Motor neuron (in vitro differentiated cells): Measurements from ENCODE around the gene FABP7. TPM values are rescaled to one million over a fixed set of nuclear protein-coding genes. Genes with fewer than 3 reads are reported as not detected.

Experiments
- ATAC-seq, 8 experiments: fragments of 200-7000 bp; cut with Tn5 transposase; replicated peaks in 6 of 8; 2 replicates each; pipeline ENCODE4 v1.8.0; 2021; ENCODE audit warnings: mild to moderate bottlenecking in 8 of 8, moderate library complexity in 8 of 8
- H3K27ac ChIP-seq, 2 donors: fragments of 250-450 bp; sonication (Bioruptor Pico); 2 replicates each; pipeline ENCODE4 v1.9.0; 2021; ENCODE audit warnings: antibody characterized with exemption in 2 of 2, mild to moderate bottlenecking in 2 of 2, moderate library complexity in 1 of 2
- H3K4me1 ChIP-seq, 2 donors: fragments of 250-450 bp; sonication (Bioruptor Pico); replicated peaks in 1 of 2; 2 replicates each; pipeline ENCODE4 v1.6.1; 2021; ENCODE audit warnings: antibody characterized with exemption in 2 of 2, mild to moderate bottlenecking in 2 of 2, moderate library complexity in 1 of 2
- H3K4me3 ChIP-seq, 5 donors: fragments of 250-450 bp; sonication (Bioruptor Pico); 2 replicates each; pipeline ENCODE4 v1.9.0; 2021; ENCODE audit warnings: antibody characterized with exemption in 5 of 5, mild to moderate bottlenecking in 5 of 5, moderate library complexity in 4 of 5
- WGBS, 10 experiments: fragments of 450-650 bp; shearing (Covaris generic); methylation state at CpG; one replicate each; pipeline ENCODE4 v1.0.0; 2022; 5-methylcytosine and 5-hydroxymethylcytosine counted together
- in situ Hi-C, 9 experiments: fragments of 400-800 bp; cut with MboI; loops; one replicate each; pipeline ENCODE4 v1.15.0; 2021; ENCODE audit warnings: low sequenced_read_pairs in 9 of 9, low pct_unique_long_range_greater_than_20kb in 2 of 9; ENCODE audit not compliant: unreplicated experiment in 9 of 9
- total RNA-seq, 8 experiments: library from RNA; unstranded; fragments of 300-600 nt; gene quantifications; 2 replicates each; pipeline versions ENCODE4 v1.2.3 to v1.2.4, GENCODE V29; 2022

FABP7 gene
- total RNA-seq, 8 experiments from 2014 or later: 0.15 to 177 (median 16.2) TPM; not detected in 1

DNA sequence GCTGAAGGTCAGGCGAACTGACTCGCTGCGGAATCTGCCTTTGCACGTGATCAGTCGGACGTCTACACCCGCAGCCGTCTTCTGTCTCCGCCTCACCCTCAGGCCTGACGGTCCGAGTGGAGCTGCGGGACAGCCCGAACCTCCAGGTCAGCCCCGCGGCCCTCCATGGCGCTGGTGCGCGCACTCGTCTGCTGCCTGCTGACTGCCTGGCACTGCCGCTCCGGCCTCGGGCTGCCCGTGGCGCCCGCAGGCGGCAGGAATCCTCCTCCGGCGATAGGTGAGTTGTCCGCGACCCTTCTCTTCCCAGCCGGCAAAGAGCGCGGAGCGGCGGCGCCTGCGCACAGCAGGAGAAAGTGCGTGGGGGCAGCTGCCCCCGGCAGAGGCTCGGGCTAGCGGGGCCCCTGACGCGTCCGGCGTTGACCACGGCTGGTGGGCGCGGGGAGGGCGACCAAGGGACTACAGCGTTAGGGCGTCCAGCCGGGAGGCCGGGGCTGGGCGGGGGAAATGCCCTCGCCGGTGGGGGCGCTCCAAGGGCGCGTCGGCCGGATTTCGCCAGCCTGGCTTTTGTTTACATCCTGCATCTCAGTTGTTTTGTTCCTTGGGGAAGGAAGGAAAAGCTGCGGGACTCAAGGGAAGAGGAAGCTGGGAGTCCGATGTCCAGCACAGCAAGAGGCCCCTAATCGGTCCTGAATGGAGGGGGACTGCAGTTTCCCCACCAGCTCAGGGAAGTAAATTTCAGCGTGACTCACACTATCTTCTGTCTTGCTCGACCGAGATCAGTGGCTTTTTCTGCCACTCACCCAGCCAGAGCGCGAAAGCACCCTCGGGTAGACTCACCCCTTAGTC lies 9.9 kb downstream of the FABP7 start, which contains the start of gene SMPDL3A:
Gene SMPDL3A, plus strand, starts transcription at position 77 of the 846 bp plus-strand sequence. Its CDS starts 89 bp downstream, at position 166.
- ATAC-seq: peak; percentile 70 to 93 (median 90)
- H3K4me3 ChIP-seq: peak within 1 kb of the TSS; percentile 41 to 60 (median 45)
- H3K4me1 ChIP-seq: peaks cover 13 to 14% of the 10 kb centered on the region in 2 donors
- H3K27ac ChIP-seq: peak within 1 kb of the TSS; percentile 78 to 87
- in situ Hi-C loops: no loop called here
- 0 to 5% (median 2%) methylated on average over 10 to 23 of the region's 71 CpGs; no CpG with 5 or more reads in 3 of the 10 experiments for WGBS, 10 experiments

DNA sequence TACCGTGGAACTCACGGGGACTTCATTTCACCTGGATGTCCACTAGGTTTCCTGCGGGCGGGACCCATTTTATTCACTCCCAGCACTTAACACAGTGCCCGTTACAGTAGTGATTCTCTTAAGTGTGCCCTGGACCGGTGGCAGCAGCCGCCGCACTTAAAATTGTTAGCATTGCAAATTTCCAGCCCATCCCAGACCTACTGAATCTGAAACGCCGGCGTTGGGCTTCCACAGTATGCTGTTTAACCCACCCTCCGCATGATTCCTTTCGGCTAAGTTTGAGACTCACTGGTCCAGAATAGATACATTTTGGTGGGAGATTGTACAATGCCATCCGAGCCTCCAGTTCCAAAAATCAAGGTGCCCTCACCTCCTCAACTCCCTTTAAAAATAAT lies 10.5 kb downstream of the FABP7 start:
- peak overlapping the region; percentile 41 to 60 (median 45) for H3K4me3 ChIP-seq
- WGBS, 10 experiments: 0 to 20% (median 1%) methylated on average over 1 to 9 of the region's 14 CpGs
- peaks cover 13 to 14% of the 10 kb centered on the region in 2 donors for H3K4me1 ChIP-seq
- peak in 3 of 8 experiments; percentile 43 to 67 (median 45) for ATAC-seq
- H3K27ac ChIP-seq: peak overlapping the region; percentile 78 to 87
- in situ Hi-C loops: no loop called here

DNA sequence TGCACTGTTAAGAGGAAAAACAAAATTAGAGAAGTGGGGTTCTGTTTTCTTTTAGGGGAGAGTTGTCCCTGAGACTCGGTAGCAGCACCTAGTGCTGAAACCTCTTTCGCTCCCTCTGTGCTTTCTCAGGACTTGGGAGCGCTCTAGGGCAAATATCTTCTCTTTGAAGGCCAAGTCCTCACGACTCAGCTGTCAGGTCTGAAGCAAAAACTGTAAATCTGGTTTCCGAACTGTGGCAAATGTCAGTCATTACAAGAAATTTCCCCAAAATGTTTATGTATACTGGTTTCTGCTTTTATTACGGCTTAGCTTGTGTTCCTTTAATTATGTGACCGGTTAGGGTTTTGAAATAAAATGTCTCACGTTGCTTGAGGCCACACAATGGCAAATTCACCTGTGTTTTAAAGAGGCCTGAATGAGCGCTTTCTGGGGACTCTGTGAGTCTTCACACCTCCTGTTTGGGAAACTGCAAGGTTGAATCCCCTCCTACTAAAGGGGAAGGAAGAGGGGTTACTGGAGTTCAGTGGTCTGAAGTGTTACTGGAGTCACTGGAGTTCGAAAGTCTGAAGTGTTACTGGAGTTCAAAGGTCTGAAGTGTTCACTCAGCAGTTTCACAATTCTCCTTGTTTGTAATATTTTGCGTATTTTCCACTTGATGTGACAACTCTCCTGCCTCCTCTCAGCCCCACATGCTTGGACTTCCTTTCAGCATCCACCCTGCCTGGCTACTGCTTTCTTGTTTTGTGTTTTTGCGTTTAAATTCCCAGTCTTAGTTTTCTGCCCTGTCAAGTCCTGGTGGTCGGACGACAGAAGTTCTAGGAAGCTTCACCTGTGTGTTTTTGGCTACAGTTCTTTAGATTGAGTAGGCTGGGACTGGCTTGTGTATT lies 11.2 kb downstream of the FABP7 start:
- in situ Hi-C loops: no loop called here
- Histone ChIP-seq H3K27ac (peak overlapping the region; percentile 78 to 87), H3K4me1 (peaks cover 13 to 14% of the 10 kb centered on the region in 2 donors), H3K4me3 (peak overlapping the region; percentile 41 to 60 (median 45))
- 24 to 65% (median 56%) methylated on average over 2 to 13 of the region's 14 CpGs for WGBS, 10 experiments
- no peak for ATAC-seq

DNA sequence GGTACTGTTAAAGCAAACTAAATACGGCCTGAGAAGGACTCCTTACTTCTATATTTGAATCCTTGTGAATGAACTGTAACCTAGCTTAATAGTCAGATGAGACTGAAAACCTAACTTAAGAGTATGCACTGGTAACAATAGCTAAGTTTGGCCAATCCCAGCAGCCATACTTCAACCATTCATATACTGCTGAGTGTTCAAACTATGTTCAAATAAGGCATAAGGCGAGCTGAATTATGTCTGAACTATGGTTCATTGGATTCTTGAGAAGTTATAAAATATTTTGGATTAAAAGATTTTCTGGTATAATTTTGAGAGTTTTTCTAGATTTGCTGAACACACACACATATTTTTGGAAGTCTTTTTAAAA lies 11.8 kb downstream of the FABP7 start:
- in situ Hi-C loops: no loop called here
- 40 to 100% (median 88%) methylated on average over 1 to 2 of the region's 2 CpGs; no CpG with 5 or more reads in 2 of the 10 experiments for whole genome bisulfite sequencing, 10 experiments
- no peak for ATAC-seq
- peaks cover 13 to 14% of the 10 kb centered on the region in 2 donors for H3K4me1 ChIP-seq
- no peak overlapping the region for H3K27ac ChIP-seq
- H3K4me3 ChIP-seq: no peak overlapping the region

DNA sequence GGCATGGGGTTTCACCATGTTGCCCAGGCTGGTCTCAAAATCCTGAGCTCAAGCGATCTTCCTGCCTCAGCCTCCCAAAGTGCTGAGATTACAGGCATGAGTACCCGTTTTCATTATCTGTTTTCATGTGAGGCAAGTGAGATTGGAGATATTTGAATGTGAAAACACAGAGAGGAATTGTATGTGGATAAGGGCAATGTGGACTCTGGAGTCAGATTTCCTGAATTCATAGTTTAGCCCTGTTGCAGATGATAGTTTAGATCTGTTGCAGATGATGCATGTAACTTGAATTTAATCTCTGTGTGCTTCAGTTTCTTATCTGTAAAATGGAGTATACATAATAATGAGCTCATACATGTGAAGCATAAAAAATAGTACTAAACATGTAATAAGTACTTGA lies 13.2 kb downstream of the FABP7 start:
- WGBS, 10 experiments: 67 to 100% (median 90%) methylated on average over 1 to 2 of the region's 2 CpGs; no CpG with 5 or more reads in 5 of the 10 experiments
- in situ Hi-C loops: no loop called here
- Histone ChIP-seq H3K27ac (no peak overlapping the region), H3K4me3 (no peak overlapping the region), H3K4me1 (peaks cover 13 to 14% of the 10 kb centered on the region in 2 donors)
- no peak for ATAC-seq

DNA sequence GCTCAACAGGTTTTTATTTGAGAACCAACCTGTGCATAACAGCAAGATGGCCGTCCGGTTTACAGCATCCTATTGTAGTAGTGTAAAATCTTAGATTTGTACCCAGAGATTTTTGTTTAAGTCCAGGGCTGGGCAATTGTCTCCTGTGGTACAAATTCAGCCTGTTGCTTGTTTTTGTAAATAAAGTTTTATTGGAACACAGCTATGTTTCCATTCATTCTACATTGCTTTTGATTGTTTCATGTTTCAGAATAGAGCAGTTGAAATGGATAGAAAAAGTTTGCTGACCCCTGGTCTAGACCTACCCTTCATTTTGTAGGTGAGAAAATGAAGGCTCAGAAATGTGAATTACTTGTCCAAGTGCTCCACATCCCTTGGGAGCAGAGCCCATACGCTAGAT lies 18.0 kb downstream of the FABP7 start:
- no peak overlapping the region for H3K27ac ChIP-seq

DNA sequence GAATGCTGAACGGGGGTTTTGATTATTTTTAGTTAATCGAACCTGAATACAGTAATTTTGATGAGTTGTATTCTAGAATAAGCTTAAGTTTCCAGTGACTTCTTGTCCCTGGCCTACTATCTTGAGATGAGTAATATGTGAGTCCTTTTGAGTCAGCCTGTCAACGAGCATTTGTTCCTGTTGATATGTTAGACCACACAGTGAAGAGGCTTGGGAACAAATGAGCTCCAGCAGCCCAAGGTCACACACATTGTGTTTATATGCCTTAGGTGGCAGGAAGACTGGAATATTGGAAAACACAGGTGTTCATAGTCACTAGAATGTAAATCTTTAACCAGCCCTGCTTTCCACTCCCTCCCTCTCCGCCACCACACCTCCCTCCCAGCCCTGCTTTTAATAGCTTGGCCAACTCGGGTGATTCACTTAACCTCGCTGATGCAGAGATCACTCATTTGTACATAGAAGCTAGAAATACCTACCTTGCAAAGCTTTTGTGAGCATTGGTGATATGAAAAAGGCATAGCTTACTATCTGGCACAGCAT lies 18.7 kb downstream of the FABP7 start:
- H3K4me1 ChIP-seq: peaks cover 0 to 6% of the 10 kb centered on the region in 2 donors
- 0 to 68% (median 29%) methylated on average over 1 to 6 of the region's 6 CpGs; no CpG with 5 or more reads in 3 of the 10 experiments for WGBS, 10 experiments
- H3K27ac ChIP-seq: no peak overlapping the region
- in situ Hi-C loops: no loop called here
- ATAC-seq: peak in 7 of 8 experiments; percentile 48 to 95 (median 76)
- H3K4me3 ChIP-seq: no peak overlapping the region

More for the DNA sequence above, 18.0 kb downstream of the FABP7 start:
- H3K4me1 ChIP-seq: peaks cover 0 to 6% of the 10 kb centered on the region in 2 donors
- ATAC-seq: no peak
- WGBS, 10 experiments: 94 to 100% (median 100%) methylated on average over 1 to 3 of the region's 3 CpGs; no CpG with 5 or more reads in 2 of the 10 experiments
- in situ Hi-C loops: no loop called here
- no peak overlapping the region for H3K4me3 ChIP-seq

DNA sequence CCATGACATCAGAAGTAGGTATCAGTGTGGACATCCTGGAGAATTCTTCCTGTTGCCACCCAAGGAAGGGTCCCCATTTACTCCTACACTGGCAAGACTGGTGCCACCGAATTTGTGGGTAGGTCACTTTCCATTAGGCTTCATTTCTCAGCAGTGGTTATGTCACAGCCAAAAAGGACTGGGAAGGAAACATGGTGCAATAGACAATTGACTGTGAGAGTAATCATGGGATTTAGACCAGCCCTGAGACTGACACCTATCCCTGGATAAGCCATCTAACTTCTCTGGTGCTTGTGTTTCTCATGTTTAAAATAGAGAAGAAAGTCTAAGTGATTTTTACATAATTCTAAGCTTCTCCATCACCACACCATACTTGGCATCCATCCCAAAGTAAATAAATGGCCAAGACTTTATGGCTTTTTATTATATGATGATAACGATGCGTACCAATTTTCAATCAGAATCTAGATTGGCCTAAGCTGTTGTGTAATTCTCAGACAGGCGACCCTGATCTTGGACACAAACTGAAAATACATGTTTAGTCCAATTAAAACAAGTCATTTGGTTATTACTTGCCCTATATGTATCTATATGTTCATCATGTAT lies 19.7 kb downstream of the FABP7 start:
- WGBS, 10 experiments: 72 to 100% (median 91%) methylated on average over 1 to 4 of the region's 4 CpGs; no CpG with 5 or more reads in 1 of the 10 experiments
- no peak overlapping the region for H3K27ac ChIP-seq
- ATAC-seq: no peak

DNA sequence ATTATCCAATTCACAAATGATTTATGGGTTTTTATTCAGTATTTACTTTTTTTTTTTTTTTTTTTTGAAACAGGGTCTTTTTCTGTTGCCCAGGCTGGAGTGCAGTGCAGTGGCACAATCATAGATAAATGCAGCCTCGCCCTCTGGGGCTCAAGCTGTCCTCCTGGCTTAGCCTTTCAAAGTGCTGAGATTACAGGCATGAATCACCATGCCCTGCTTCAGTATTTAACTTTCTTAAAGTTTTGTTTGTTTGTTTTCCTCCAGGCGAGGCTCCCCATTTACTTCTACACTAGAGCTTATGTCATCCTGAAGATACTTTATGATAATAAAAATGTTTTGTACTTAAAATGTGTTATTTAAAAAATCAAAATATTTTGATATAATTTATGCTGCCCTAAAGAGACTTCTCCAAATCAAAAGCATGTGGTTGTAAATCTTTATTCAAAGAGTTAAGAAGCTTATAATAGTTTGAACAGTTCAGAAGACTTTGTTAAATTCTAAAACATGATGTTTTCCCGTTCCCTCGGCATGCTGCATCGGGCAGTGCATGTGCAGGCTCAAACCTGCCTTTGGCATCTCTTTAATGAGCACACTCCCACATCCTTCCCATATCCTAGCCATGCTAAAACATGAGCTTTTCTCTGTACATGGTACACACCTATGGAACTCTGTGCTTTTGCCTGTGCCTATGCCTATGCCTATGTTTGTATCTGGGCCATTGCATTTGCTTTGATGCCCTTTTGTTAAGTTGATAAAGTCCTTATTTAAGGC lies 20.6 kb downstream of the FABP7 start:
- ATAC-seq: peak in 4 of 8 experiments; percentile 30 to 87 (median 69)
- in situ Hi-C loops: no loop called here
- H3K4me3 ChIP-seq: no peak overlapping the region
- 16 to 100% (median 91%) methylated on average over 1 to 5 of the region's 5 CpGs for WGBS, 10 experiments
- no peak overlapping the region for H3K27ac ChIP-seq
- peaks cover 0 to 6% of the 10 kb centered on the region in 2 donors for H3K4me1 ChIP-seq

More for the DNA sequence above, 19.7 kb downstream of the FABP7 start:
- in situ Hi-C loops: no loop called here
- peaks cover 0 to 6% of the 10 kb centered on the region in 2 donors for H3K4me1 ChIP-seq
- H3K4me3 ChIP-seq: no peak overlapping the region

DNA sequence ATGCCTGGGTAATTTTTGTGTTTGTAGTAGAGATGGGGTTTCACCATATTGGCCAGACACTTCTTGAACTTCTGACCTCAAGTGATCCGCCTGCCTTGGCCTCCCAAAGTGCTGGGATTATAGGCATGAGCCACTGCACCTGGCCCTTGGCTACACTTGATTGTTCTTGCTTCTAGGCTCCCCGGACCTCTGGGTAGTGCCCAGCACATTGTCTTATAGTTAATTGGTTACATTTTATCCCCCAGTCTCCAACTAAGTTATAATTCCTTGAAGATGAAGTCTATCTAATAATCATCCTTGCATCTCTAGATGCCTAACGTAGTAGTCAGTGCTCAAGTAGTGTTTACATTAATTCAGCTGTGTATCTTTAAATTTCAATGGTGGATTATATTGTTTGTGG lies 21.4 kb downstream of the FABP7 start:
- in situ Hi-C loops: no loop called here
- H3K4me3 ChIP-seq: no peak overlapping the region
- no peak for ATAC-seq

DNA sequence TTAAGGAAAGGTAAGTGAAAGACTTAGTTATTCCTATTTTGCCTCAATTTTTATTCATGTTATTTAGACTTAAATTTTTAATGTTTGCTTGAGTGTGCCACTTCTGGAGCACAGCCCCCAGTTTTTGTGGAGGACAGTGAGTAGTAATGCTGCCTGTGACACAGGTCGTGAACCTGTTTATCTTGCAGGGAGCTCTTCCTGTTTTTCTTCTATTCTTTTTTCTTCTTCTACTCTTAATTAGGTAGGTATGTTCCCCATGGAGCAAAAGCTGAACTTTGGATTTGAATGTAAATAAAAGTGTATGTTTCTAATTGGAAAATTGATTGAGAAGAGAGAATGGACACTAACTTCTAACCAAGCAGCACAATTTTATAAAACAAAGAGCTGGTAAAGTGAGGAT lies 21.9 kb downstream of the FABP7 start:
- 63 to 100% (median 88%) methylated on average over 1 of the region's 1 CpG; no CpG with 5 or more reads in 2 of the 10 experiments for WGBS, 10 experiments
- Histone ChIP-seq H3K4me1 (peaks cover 0 to 6% of the 10 kb centered on the region in 2 donors), H3K4me3 (no peak overlapping the region), H3K27ac (no peak overlapping the region)
- ATAC-seq: no peak
- in situ Hi-C loops: no loop called here

More for the DNA sequence above, 21.4 kb downstream of the FABP7 start:
- Histone ChIP-seq H3K4me1 (peaks cover 0 to 6% of the 10 kb centered on the region in 2 donors), H3K27ac (no peak overlapping the region)
- WGBS, 10 experiments: 47 to 100% (median 92%) methylated on average over 1 to 2 of the region's 3 CpGs; no CpG with 5 or more reads in 3 of the 10 experiments
